Measurements from ENCODE around the gene GPR15.
A peak's percentile ranks its signal among the peaks of the same experiment; 100 is the strongest.
"Not testable (repeated sequence)": the region's sequence is repeated elsewhere in the genome, so short reads cannot be mapped to it uniquely, and the experiment has no call there.

Gene GPR15

GRCh38 chr3:98552232-98553020 is 20.6 kb downstream of the GPR15 start:
- H3K36me3 ChIP-seq (ENCODE audit: control insufficient read depth in 1 of 2, insufficient read depth in 2 of 2, low read length in 2 of 2) = no peaks in the 10 kb centered on the region
- H3K4me3 ChIP-seq (ENCODE audit: low read depth in 1 of 2, low read length in 2 of 2) = no peak overlapping the region
- no peak overlapping the region for H3K27ac ChIP-seq (ENCODE audit: low read length)
- H3K9me3 ChIP-seq (ENCODE audit: control insufficient read depth in 1 of 2, low read length in 2 of 2) = no peaks in the 10 kb centered on the region
- H3K27me3 ChIP-seq (ENCODE audit: low read depth, low read length) = no peaks in the 10 kb centered on the region
- peaks cover 0 to 6% of the 10 kb centered on the region in 2 donors for H3K4me1 ChIP-seq (ENCODE audit: control insufficient read depth in 1 of 2, insufficient read depth in 2 of 2, low read length in 2 of 2)

- Histone ChIP-seq H3K9me3 (ENCODE audit: control insufficient read depth in 1 of 2, low read length in 2 of 2) (no peaks in the 10 kb centered on the region), H3K27me3 (ENCODE audit: low read depth, low read length) (no peaks in the 10 kb centered on the region), H3K4me3 (ENCODE audit: low read depth in 1 of 2, low read length in 2 of 2) (no peak overlapping the region), H3K4me1 (ENCODE audit: control insufficient read depth in 1 of 2, insufficient read depth in 2 of 2, low read length in 2 of 2) (peaks cover 0 to 6% of the 10 kb centered on the region in 2 donors), H3K27ac (ENCODE audit: low read length) (peak overlapping the region; percentile 0), H3K36me3 (ENCODE audit: control insufficient read depth in 1 of 2, insufficient read depth in 2 of 2, low read length in 2 of 2) (no peaks in the 10 kb centered on the region)
These were observed 21.3 kb downstream of the GPR15 start for GRCh38 chr3:98553021-98553563.

- no peaks in the 10 kb centered on the region for H3K36me3 ChIP-seq (ENCODE audit: control insufficient read depth in 1 of 2, insufficient read depth in 2 of 2, low read length in 2 of 2)
- H3K4me3 ChIP-seq (ENCODE audit: low read depth in 1 of 2, low read length in 2 of 2) = no peak overlapping the region
- no peaks in the 10 kb centered on the region for H3K9me3 ChIP-seq (ENCODE audit: control insufficient read depth in 1 of 2, low read length in 2 of 2)
- H3K4me1 ChIP-seq (ENCODE audit: control insufficient read depth in 1 of 2, insufficient read depth in 2 of 2, low read length in 2 of 2) = peaks cover 0 to 6% of the 10 kb centered on the region in 2 donors
- no peaks in the 10 kb centered on the region for H3K27me3 ChIP-seq (ENCODE audit: low read depth, low read length)
- H3K27ac ChIP-seq (ENCODE audit: low read length) = peak overlapping the region; percentile 0
These were observed 22.0 kb downstream of the GPR15 start for GRCh38 chr3:98553753-98554152.

- Histone ChIP-seq H3K27ac (ENCODE audit: low read length) (peak overlapping the region; percentile 5), H3K4me3 (ENCODE audit: low read depth in 1 of 2, low read length in 2 of 2) (no peak overlapping the region), H3K9me3 (ENCODE audit: control insufficient read depth in 1 of 2, low read length in 2 of 2) (no peaks in the 10 kb centered on the region), H3K36me3 (ENCODE audit: control insufficient read depth in 1 of 2, insufficient read depth in 2 of 2, low read length in 2 of 2) (no peaks in the 10 kb centered on the region), H3K27me3 (ENCODE audit: low read depth, low read length) (no peaks in the 10 kb centered on the region), H3K4me1 (ENCODE audit: control insufficient read depth in 1 of 2, insufficient read depth in 2 of 2, low read length in 2 of 2) (peaks cover 0 to 6% of the 10 kb centered on the region in 2 donors)
These were observed 22.8 kb downstream of the GPR15 start for GRCh38 chr3:98554580-98554979.

DNA sequence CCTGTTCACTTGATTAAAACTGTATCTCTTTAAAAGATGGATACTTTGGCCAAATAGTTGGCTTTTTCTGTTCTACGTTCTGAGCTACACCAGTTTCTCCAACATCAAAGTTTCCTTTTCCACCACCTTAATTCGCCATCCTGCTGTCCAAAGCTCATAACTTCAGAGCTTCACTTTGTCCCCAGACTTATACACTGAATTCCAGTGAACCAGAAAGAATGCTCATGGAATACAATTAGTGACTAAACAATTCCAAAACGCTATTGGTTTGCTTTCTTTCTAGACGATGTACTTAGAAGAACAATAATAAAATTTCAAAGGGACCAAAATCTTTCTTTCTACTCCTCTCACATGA is 23.2 kb downstream of the GPR15 start:
- no peaks in the 10 kb centered on the region for H3K27me3 ChIP-seq (ENCODE audit: low read depth, low read length)
- H3K36me3 ChIP-seq (ENCODE audit: control insufficient read depth in 1 of 2, insufficient read depth in 2 of 2, low read length in 2 of 2) = no peaks in the 10 kb centered on the region
- peak overlapping the region; percentile 5 for H3K27ac ChIP-seq (ENCODE audit: low read length)
- H3K4me1 ChIP-seq (ENCODE audit: control insufficient read depth in 1 of 2, insufficient read depth in 2 of 2, low read length in 2 of 2) = peaks cover 0 to 6% of the 10 kb centered on the region in 2 donors
- no peaks in the 10 kb centered on the region for H3K9me3 ChIP-seq (ENCODE audit: control insufficient read depth in 1 of 2, low read length in 2 of 2)
- H3K4me3 ChIP-seq (ENCODE audit: low read depth in 1 of 2, low read length in 2 of 2) = no peak overlapping the region

DNA sequence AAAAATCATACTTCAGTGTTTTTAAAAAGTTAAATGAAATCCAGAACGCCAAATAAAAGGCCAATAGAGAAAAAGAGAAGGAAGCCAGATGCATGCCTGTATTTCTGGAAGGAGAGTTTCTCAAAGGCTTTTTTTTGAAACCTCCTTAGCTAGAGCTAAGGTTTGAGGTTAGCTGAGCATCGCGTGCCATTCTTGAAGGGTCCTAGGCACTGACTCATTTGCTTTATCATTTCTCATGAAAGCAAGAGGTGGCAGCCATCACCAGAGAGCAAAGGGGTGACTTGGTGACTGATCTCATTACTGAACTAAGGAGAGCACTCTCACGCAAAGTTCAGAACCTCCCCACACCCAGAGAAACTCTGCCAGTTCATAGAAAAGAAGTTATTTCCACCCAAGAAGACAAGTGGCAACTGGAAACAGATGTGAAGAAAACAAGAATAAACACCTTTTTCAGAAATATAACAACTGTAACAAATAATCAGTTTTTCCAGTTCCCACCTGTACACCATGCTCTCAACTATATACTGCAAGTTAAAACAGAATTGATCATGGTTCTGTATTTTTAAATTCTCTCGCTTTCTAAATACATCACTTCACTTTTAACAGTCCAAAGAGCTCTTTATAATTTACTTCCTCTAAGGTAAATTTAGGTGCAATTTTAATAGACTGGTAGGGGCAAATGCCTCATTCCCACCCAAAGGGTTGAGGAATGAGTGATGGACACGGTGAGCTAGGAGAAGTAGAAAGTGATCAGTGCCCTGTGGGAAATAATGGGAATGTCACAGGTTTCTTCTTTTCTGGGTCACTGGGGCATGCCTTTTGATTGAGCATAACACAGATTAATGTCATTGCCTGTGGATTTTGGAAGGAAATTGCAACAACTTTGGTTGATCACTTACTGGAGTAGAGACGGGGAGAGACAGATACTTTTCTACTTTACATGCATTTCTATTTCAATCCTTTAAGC is 24.7 kb downstream of the GPR15 start:
- Histone ChIP-seq H3K27me3 (ENCODE audit: low read depth, low read length) (no peaks in the 10 kb centered on the region), H3K27ac (ENCODE audit: low read length) (peak overlapping the region; percentile 45), H3K36me3 (ENCODE audit: control insufficient read depth in 1 of 2, insufficient read depth in 2 of 2, low read length in 2 of 2) (no peaks in the 10 kb centered on the region), H3K4me1 (ENCODE audit: control insufficient read depth in 1 of 2, insufficient read depth in 2 of 2, low read length in 2 of 2) (peaks cover 0 to 6% of the 10 kb centered on the region in 2 donors), H3K9me3 (ENCODE audit: control insufficient read depth in 1 of 2, low read length in 2 of 2) (no peaks in the 10 kb centered on the region), H3K4me3 (ENCODE audit: low read depth in 1 of 2, low read length in 2 of 2) (no peak overlapping the region)

- H3K27me3 ChIP-seq (ENCODE audit: low read depth, low read length) = no peaks in the 10 kb centered on the region
- no peak overlapping the region for H3K27ac ChIP-seq (ENCODE audit: low read length)
- peaks cover 0 to 6% of the 10 kb centered on the region in 2 donors for H3K4me1 ChIP-seq (ENCODE audit: control insufficient read depth in 1 of 2, insufficient read depth in 2 of 2, low read length in 2 of 2)
These were observed 25.7 kb downstream of the GPR15 start for GRCh38 chr3:98557324-98558010.

GRCh38 chr3:98558100-98558827 is 26.5 kb downstream of the GPR15 start:
- no peaks in the 10 kb centered on the region for H3K9me3 ChIP-seq (ENCODE audit: control insufficient read depth in 1 of 2, low read length in 2 of 2)
- no peak overlapping the region for H3K27ac ChIP-seq (ENCODE audit: low read length)
- no peak overlapping the region for H3K4me3 ChIP-seq (ENCODE audit: low read depth in 1 of 2, low read length in 2 of 2)
- no peaks in the 10 kb centered on the region for H3K27me3 ChIP-seq (ENCODE audit: low read depth, low read length)
- H3K4me1 ChIP-seq (ENCODE audit: control insufficient read depth in 1 of 2, insufficient read depth in 2 of 2, low read length in 2 of 2) = peaks cover 0 to 6% of the 10 kb centered on the region in 2 donors
- no peaks in the 10 kb centered on the region for H3K36me3 ChIP-seq (ENCODE audit: control insufficient read depth in 1 of 2, insufficient read depth in 2 of 2, low read length in 2 of 2)

More at GRCh38 chr3:98557324-98558010, 25.7 kb downstream of the GPR15 start:
- no peaks in the 10 kb centered on the region for H3K36me3 ChIP-seq (ENCODE audit: control insufficient read depth in 1 of 2, insufficient read depth in 2 of 2, low read length in 2 of 2)
- no peaks in the 10 kb centered on the region for H3K9me3 ChIP-seq (ENCODE audit: control insufficient read depth in 1 of 2, low read length in 2 of 2)
- H3K4me3 ChIP-seq (ENCODE audit: low read depth in 1 of 2, low read length in 2 of 2) = no peak overlapping the region

DNA sequence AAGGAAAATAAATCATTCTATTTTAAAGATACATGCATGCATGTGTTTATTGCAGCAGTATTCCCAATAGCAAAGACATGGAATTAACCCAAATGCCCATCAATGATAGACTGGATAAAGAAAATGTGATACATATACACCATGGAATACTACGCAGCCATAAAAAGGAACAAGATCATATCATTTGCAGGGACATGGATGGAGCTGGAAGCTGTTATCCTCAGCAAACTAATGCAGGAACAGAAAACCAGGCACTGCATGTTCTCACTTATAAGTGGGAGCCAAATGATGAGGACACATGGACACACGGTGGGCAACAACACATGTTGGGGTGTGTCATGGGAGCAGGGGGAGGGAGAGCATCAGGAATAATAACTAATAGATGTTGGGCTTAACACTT is 28.0 kb downstream of the GPR15 start:
- not testable (repeated sequence) for H3K4me3 ChIP-seq (ENCODE audit: low read depth in 1 of 2, low read length in 2 of 2); H3K27ac ChIP-seq (ENCODE audit: low read length); H3K4me1 ChIP-seq (ENCODE audit: control insufficient read depth in 1 of 2, insufficient read depth in 2 of 2, low read length in 2 of 2); H3K27me3 ChIP-seq (ENCODE audit: low read depth, low read length); H3K9me3 ChIP-seq (ENCODE audit: control insufficient read depth in 1 of 2, low read length in 2 of 2); H3K36me3 ChIP-seq (ENCODE audit: control insufficient read depth in 1 of 2, insufficient read depth in 2 of 2, low read length in 2 of 2)

- Histone ChIP-seq H3K27me3 (ENCODE audit: low read depth, low read length) (no peaks in the 10 kb centered on the region), H3K27ac (ENCODE audit: low read length) (no peak overlapping the region), H3K9me3 (ENCODE audit: control insufficient read depth in 1 of 2, low read length in 2 of 2) (no peaks in the 10 kb centered on the region), H3K36me3 (ENCODE audit: control insufficient read depth in 1 of 2, insufficient read depth in 2 of 2, low read length in 2 of 2) (no peaks in the 10 kb centered on the region), H3K4me3 (ENCODE audit: low read depth in 1 of 2, low read length in 2 of 2) (no peak overlapping the region), H3K4me1 (ENCODE audit: control insufficient read depth in 1 of 2, insufficient read depth in 2 of 2, low read length in 2 of 2) (no peaks in the 10 kb centered on the region)
These were observed 29.1 kb downstream of the GPR15 start for GRCh38 chr3:98560911-98561310.

Data from muscle layer of duodenum (tissue), 2 donors.